Posterior vena cava (tissue), 2 donors: ENCODE results near the gene CHCHD6. TPM values are rescaled to one million over a fixed set of nuclear protein-coding genes. Genes with fewer than 3 reads are reported as not detected.

Experiments
- DNase-seq: peaks from one replicate; pipeline ENCODE4 v3.0.0-alpha.2; 2020; ENCODE audit warnings: low spot score
- intact Hi-C, 2 donors: fragments of 100-400 bp; cut with DNase I; formaldehyde crosslinking; loops; one replicate each; pipeline versions ENCODE4 v1.14.1 to v1.14.2; 2022 to 2023
- total RNA-seq, 2 donors: library from RNA; stranded (reverse); fragmentation: NEBNext Ultra II Directional; extraction: Animal tissue kit (Norgen Biotek cat#: 25700); gene quantifications; one replicate each; pipeline ENCODE4 v1.2.1, GENCODE V29; 2021
- donor health status: DM: yes; HTN: yes; CAD: no.
- donor health status: DM: yes; HTN: yes; CAD: no.

CHCHD6 gene
- total RNA-seq, 2 donors from 2014 or later = 7.3 to 10.1 TPM

DNA sequence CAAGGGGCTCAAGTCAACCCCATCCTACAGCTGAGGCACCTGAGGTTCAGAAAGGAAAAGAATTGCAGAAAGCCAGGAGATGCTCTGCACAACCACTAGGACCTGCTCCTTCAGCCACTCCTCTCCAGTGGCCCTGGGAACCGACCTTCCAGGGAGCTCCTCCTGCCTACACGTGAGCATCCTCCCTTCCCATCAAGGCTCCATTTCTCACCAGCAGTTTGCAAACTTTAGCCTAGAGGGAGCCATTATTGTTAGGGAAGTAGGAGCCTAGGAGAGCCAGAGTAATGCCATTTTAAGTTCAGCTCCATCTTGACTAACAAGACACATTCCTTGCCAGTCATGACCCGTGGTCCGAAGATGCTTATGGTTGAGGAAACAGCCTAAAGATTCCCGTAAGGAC lies 11.2 kb upstream of the CHCHD6 start:
- intact Hi-C loops = no loop called here
- no peak for DNase-seq

DNA sequence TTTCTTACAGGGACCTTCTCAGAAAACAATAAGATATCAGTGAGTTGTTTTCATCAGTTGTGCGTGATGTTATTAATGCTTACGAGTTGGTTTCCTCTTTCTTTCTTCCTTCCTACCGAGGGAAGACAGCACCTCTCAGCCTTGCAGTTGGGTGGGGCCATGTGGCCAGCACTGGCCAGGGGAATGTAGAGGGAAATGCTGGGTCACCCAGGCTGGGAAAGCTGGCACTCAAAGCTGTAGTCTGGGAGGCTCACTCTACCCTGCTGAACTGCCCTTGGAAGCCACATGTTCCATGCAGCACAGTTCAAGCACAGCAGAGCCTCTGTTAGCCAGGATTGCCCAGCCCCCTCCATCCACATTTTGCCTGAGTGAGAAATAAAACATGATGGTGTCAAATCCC lies 10.1 kb upstream of the CHCHD6 start:
- intact Hi-C loops = no loop called here
- DNase-seq = no peak

DNA sequence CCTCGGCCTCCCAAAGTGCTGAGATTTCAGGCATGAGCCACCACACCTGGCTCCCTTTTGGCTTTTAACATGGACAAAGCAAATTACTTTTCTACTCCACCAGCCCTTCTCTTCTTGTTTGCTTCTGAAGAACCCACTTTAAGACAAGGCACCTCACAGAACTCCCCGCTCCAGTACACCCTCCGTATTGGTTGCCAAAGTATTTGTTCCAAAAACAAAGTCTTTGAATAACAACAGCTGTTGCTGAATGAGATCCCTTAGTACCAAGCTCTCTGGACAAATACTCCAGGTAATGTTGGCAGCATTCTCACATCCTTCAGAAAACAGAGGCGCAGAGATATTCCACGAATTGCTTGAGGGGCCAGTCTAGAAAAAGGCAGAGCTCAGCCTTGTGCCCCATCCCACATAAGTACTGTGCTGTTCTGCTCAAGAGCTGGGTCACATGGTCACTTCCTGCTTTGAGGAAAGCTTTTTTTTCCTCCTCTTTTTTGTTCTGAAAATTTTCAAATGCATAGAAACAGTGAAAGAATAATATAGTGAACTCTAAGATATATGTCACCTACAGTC lies 7.3 kb upstream of the CHCHD6 start:
- DNase-seq = no peak
- intact Hi-C loops = no loop called here

- intact Hi-C loops = no loop called here
These were observed 5.0 kb upstream of the CHCHD6 start for GRCh38 chr3:126699011-126699410.

DNA sequence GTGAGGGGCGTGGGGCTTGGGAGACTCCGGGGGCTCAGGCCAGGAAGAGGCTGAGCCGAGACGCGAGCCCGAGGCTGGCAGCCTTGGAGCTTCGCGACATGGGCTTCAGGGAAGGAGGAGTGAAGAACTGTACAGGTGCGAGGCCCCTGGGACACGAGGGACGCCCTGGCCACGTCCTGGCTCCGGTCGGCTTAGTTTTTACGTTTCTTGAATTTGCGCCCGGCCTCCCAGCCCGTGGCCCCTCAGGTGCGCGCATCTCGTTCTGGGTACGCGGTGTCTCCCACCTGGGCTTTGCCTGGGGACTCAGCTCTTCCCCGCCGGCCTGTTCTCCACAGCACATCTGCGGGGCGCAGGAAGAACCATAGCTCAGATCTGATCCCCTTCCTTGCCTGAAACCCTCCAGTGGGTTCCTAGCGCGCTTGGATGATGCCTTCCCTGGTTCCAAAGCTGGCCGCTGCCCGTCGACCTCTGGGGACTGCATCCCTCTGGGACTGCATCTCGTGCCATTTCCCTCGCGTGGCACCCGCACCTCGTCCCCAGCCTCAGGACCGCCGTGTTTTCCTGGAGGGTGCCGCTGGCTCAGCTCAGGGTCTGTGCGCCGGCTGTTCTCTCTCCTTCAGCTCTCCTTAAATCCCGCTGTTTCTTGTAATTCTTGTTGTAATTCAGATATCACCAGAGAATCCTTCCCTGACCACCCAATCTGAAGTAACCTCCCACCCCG lies 614 bp downstream of the CHCHD6 start:
- DNase-seq = no peak
- intact Hi-C loops = no loop called here

More at GRCh38 chr3:126699011-126699410, 5.0 kb upstream of the CHCHD6 start:
- DNase-seq = no peak

- intact Hi-C loops = no loop called here
- no peak for DNase-seq
These were observed 2.6 kb downstream of the CHCHD6 start for GRCh38 chr3:126706631-126707030.

DNA sequence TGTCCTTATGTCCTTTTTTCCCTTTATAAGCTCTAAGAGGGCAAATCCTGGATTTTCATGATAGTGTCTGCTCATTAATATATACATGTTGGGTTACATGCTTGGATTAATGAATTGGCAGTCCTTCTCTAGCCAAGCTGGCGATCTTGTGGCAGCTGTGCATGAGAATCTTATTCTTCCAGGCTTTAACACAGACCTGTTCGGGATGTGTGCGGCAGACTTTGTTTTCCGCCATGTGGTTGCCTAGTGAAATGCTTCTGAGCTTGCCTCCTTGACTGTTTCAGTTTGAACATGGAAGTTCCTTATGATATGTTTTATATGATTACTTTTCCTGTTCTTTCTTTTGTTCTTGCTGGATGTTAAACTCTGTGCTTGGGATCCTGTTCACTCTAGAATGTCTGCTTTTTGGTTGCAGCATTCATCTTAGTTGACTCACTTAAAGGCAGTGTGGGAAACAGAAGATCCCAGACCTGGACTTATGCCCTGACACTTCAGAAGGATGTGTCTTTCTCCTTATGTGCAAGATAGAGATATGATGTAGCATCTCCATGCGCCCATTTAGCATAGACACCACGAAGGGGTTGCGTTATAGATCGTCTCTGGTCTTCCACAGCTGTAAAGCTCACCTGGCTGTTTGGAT lies 7.2 kb downstream of the CHCHD6 start:
- intact Hi-C loops = no loop called here
- DNase-seq = no peak

DNA sequence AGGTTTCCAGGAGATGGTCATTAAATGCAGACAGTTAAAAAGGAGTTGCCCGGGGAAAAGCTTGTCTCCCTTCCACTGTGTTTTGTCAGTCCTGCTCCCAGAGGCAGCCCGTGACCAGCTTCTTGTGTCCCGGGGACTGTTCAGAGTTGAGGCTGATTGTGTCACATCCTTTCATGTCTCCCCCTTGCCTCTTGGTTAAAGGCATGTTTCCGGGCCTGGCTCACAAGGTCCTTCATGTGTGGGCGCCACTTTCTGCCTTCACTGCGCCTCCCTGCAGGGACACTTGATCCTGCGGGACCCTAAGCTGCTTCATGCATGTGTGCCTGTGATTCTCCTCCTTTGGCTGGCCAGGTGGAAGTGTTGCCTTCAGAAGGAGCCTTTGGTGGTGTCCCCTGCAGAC lies 9.2 kb downstream of the CHCHD6 start:
- no peak for DNase-seq
- intact Hi-C loops = no loop called here

DNA sequence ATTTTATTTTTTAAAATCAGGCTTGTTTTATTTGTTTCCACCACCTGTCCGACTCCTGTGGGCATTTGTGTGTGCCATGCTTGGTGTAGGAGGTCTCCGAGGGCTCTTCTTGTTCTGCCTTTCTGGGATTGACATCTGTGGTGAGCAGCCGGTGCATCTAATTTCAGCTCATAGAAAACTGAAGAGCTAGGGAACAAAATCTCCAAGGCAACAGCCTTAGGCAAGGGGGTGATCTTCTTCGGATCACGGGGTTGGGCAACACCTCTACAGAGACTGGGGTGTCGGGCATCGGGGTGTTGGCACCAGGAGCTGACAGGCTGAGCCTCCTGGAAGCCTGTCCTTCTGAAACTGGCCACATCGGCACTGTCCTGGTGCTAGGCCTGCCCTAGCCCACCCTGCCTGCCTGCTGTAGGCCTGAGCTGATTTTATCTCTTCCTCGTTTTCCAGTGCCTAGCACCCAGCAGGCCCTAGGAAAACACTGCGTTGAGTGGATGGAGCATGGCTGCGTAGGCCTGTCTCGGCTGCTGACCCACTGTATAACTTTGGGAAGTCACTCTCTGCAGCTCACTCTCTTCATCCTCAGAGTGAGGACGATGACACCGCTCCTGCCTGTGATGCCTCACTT lies 10.3 kb downstream of the CHCHD6 start:
- intact Hi-C loops = no loop called here
- DNase-seq = no peak

DNA sequence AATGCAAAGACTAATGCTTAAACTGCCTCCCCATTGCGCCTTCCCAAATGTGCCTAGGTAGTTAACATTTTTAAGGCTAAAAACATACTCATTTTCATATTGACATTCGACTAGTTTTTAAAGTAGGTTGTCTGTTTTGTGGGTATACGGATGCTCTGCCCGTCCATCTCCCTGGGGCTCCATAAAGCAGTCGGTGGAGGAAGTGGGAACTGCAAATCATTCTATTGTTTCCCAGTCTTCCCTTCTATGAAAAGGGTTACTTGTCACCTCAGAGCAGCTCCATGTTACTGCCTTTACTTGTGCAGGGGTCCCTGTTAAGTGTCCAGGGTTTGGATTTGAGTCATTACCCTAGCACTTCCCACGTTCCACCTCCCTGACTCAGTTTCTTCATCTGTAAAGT lies 10.9 kb downstream of the CHCHD6 start:
- no peak for DNase-seq
- intact Hi-C loops = no loop called here

DNA sequence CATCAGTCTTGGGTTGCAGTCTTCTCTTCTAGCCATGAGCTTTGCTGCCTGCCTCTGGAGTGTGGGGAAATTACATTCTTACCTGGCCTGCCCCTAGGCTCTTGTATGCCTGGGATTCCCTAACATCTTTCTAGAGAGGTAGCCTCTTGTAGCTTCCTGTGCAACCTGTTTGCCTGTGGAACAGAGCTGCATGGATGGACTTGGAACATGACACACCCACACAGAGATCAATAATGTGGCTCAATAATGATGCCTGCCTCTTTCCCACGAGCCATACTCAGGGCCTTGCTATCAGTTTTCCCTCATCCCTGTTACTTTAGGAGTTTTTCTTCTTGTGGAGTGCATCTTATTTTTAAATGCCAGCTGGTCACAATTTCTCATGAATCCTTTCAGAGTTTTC lies 11.4 kb downstream of the CHCHD6 start:
- DNase-seq = no peak
- intact Hi-C loops = no loop called here

DNA sequence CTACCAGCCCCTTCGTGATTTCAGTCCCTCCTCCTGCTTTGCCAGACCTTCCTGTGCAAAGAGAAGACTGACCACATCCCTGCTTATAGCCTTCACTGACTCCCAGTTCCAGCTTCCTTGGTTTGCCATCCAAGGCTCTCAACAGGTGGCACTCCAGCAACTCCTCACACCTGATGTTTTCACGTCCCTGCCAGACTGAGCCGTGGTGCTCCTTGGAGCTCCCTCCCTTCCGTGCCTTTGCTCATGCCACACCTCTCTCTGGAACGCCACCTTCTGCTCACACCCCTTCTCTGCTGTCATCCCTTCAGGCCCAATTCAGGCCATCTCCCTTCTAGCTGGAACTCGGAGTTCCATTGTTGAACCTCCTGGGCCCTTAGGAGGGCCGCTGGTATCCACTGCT lies 12.0 kb downstream of the CHCHD6 start:
- intact Hi-C loops = no loop called here

GRCh38 chr3:126718561-126719445 lies 14.8 kb downstream of the CHCHD6 start:
- no peak for DNase-seq
- intact Hi-C loops = no loop called here

More for the DNA sequence above, 12.0 kb downstream of the CHCHD6 start:
- DNase-seq = no peak

GRCh38 chr3:126720596-126720995 lies 16.6 kb downstream of the CHCHD6 start:
- no peak for DNase-seq
- intact Hi-C loops = no loop called here

DNA sequence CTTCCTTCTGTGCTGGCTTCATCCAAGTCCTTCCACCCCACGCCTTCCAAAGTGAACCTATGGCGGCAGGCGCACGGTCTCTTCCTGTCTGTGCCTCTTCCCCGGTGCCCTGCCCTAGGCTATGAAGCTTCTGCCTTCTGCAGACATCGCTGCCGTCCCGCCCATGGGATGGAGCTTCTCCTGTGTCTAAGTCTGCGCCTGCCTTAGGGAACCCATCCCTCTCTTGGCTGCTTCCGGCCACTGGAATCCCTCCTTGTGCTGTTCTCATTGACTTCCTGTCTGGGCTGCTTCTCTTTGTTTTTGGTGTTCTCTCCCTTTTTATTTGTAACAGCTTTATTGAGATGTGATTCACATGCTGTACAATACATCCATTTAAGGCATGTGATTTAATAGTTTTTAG lies 17.2 kb downstream of the CHCHD6 start:
- no peak for DNase-seq
- intact Hi-C loops = no loop called here

GRCh38 chr3:126723237-126723636 lies 19.2 kb downstream of the CHCHD6 start:
- intact Hi-C loops = no loop called here
- DNase-seq = no peak

GRCh38 chr3:126723801-126724200 lies 19.8 kb downstream of the CHCHD6 start:
- intact Hi-C loops = no loop called here
- no peak for DNase-seq

- intact Hi-C loops = no loop called here
- DNase-seq = no peak
These were observed 24.6 kb downstream of the CHCHD6 start for GRCh38 chr3:126728680-126729079.

- DNase-seq = peak; percentile 76
- intact Hi-C loops = no loop called here
These were observed 26.3 kb downstream of the CHCHD6 start for GRCh38 chr3:126730376-126730775.

DNA sequence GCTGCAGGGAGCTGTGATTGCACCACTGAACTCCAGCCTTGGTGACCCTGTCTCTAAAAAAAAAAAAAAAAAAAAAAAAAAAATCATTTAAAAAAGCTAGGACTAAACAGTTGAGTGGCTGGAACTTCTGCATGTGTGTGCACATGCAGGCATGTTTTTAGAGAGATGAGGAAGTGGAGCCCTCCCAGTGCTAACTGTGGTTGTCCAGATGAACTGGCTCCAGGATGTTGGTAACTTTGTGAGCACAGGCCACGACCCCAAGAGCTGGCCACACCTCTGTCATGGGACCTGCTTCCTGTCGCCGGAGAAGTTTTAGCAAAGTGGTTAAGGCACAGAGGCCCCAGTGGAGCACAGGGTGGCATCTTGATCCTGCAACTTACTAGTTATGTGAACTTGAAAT lies 27.0 kb downstream of the CHCHD6 start:
- DNase-seq = peak; percentile 80
- intact Hi-C loops = no loop called here
